Suppressor macrophage treated with lipopolysaccharide for 1 hour (primary cell): ENCODE results near the gene AGTRAP.

ENCODE experiments used
- DNase-seq, 3 donors: peaks; one replicate each; pipeline ENCODE4 v3.0.0-alpha.2; 2020 to 2022

The AGTRAP gene

DNA sequence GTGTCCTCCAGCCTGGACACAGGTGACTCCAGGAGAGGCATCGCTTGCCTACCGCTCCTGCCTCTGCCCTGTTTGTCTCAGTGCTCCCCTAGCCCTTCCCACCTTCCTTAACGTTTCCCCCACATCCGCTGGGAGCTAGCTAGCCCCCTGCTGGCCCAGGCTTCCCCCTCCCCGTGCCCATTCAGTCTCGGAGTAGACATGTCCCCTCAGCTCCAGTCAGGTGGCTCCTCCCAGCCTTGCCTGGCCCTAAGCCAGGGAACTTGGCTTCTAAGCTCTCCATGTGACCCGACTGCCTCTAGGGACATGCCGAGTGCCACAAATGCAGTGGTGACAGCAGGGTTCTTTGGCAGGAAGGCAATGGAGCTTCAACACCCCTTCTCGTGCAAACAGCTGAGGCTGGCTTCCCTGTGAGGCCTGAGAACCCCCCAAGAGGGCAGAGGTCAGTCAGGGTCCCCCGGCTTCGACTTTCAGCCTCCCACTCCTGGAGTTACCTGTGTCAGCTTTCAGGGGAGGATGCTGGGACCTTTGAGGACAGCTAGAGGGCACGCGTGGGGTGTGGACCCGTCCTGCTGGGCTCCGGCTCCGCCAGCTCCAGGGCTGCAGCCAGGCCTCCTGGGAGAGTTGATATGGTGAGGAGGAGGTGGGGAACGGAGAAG lies 28.2 kb upstream of the AGTRAP start:
- DNase-seq: peak in 1 of 3 donors; percentile 36

DNA sequence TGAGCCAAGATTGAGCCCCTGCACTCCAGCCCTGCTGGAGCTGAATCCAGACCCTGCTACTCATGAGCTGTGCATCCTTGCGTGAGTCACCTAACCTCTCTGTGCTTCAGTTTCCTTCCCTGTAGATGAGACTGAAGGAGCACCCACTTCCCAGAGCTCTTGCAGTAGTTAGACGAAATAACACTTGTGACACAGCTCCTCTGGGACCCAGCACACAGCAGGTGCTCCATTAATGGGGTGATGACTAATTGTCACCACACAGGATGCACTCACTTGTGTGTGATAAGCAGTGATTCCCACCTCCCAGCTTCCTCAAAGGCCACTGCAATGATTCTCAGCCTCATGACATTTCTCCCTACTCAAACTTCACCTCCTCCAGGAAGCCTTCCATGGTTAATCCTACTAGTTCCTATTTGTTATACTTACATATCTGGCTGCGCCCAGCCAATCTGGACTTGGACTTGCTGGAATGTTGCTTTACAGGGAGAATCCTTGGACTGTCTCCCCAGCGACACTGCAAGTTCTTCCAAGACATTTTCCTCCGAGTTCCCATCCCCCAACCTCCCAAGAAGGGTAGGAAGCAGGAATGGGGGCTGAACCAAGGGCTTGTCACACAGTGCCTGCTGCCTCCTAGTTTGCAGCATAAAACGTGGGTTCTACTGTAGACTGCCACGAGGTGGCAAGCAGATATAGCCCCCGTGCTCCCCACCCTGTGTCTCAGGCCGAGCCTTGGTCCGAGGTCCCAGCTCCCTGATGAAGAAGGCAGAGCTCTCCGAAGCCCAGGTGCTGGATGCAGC lies 27.2 kb upstream of the AGTRAP start:
- peak; percentile 71 to 77 (median 75) for DNase-seq

DNA sequence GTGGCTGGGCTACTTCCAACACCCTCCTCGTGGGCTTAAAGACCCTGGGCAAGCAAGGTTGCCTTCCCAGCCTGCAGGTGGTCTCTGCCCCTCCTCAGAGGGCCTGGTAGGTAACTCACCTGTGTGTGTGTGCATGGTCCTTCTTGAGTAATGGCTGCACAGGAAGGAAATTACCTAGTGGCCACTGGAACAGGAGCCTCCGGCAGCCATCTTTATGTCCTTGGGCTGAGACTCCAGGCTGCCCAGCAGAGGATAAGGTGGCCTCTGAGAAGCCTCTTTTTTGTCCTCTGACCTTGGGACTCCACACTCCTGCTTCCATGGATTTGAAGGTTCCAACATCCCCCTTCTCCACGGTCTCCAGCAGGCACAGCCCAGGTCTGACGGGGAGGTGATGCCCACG lies 24.4 kb upstream of the AGTRAP start:
- no peak for DNase-seq

- DNase-seq: no peak
Measured at GRCh38 chr1:11712285-11712684, 23.7 kb upstream of the AGTRAP start.

DNA sequence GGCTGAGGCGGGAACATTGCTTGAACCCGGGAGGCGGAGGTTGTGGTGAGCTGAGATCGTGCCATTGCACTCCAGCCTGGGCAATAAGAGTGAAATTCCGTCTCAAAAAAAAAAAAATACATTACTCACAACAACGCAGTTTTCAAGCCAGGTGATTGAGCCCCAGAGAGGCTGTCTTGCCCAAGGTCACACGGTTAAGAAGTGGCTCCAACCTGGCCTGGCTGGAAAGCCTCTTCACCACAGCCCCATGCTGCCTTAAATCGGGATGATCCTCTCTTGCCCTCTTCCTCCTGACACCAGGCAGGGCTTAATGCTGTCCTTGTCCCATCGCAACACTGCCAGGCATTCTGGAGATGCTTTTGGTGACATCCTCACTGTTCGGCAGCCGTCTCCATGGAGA lies 22.8 kb upstream of the AGTRAP start:
- no peak for DNase-seq

DNA sequence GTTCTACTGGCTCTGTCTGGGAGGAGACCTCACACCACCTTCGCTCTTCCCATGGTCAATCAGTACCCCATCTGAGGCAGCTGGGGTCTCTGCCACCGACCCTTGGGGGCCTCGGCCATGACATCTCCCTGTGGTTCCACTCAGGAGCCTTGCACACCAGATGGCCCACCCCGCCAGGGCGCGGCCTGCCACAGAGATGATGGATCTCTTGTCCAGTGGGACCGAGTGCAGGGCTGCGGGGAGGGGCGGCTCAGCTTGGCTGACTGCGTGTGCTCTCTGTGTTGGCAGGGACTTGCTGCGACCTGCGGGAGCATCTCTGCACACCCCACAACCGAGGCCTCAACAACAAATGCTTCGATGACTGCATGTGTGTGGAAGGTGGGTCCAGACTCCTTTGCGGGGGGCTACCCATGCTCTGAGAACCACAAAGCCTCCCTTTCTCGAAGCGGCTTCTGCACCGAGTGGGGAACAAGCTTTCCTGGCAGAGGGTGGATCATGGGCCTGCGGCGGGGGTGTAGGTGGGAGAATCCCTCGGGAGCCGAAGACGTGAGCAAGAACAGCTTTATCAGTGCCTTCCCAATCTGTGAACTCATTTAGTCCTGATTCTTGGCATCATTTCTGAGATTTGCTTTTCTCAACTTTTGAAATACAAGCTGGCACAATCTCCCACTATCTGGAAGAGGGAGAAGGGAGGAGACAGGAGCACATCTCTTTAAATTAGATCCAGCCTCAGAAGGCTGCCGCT lies 20.9 kb upstream of the AGTRAP start:
- no peak for DNase-seq

DNA sequence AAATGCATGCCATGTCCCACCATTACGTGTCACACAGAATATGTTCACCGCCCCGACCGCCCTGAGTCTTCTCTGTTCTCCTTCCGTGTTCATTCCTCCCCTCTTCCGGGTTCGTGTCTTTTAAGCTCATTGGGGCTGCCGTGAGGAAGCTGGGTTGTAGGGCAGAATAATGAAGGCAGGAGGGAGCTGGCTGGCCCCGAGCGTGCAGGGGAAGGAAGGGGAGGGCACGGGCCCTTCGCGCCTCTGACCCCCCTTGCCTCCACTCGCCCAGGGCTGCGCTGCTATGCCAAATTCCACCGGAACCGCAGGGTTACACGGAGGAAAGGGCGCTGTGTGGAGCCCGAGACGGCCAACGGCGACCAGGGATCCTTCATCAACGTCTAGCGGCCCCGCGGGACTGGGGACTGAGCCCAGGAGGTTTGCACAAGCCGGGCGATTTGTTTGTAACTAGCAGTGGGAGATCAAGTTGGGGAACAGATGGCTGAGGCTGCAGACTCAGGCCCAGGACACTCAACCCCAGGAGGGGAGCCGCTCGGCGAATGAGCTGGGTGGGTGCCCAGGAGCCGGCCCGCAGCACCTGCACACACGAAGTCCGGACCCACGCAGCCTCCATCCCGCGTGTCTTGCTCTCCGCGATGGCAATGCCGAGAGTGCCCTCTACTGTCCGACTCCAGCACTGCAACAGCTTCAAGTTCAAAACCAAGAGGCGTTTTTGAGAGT lies 16.5 kb upstream of the AGTRAP start:
- DNase-seq: peak; percentile 84 to 89 (median 89)

DNA sequence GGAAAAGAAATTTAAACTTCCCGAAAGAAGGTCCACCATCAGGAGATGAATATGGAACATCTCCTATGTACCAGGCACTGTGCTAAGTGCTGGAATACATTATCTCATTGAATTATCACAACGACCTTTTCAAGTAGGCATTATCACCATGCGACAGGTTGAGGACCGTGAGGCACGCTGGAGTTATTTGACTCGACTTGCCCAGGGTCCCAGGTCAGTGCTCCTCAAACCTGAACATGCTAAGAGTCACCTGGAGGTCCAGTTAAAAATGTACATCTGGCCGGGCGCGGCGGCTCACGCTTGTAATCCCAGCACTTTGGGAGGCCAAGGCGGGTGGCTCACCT lies 15.9 kb upstream of the AGTRAP start:
- no peak for DNase-seq

- DNase-seq: no peak
Measured at GRCh38 chr1:11720525-11720924, 15.4 kb upstream of the AGTRAP start.

DNA sequence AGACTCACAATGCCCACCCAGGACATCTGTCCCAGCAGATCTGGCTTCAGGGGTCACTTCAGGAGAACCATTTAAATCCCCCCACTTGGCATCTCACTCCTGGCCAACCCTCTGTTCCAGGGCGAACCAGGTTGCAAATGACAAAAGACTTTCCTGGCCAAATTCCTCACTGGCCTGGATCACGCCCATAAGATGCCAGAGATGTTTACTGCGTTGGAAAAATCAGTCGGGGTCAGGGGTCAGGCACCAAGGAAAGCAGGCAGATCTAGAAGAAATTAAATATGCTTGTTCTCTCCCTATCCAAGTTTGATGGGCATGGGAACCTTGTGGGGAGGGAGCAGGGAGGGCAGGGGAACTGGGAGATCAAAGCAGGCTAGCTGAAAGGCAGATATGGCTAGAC lies 14.6 kb upstream of the AGTRAP start:
- DNase-seq: no peak

- no peak for DNase-seq
Measured at GRCh38 chr1:11722538-11722937, 13.4 kb upstream of the AGTRAP start.

GRCh38 chr1:11725616-11726015 lies 10.3 kb upstream of the AGTRAP start:
- DNase-seq: peak; percentile 46 to 49 (median 46)

GRCh38 chr1:11727119-11727518 lies 8.8 kb upstream of the AGTRAP start:
- DNase-seq: no peak

- DNase-seq: no peak
Measured at GRCh38 chr1:11728126-11728806, 7.7 kb upstream of the AGTRAP start.

DNA sequence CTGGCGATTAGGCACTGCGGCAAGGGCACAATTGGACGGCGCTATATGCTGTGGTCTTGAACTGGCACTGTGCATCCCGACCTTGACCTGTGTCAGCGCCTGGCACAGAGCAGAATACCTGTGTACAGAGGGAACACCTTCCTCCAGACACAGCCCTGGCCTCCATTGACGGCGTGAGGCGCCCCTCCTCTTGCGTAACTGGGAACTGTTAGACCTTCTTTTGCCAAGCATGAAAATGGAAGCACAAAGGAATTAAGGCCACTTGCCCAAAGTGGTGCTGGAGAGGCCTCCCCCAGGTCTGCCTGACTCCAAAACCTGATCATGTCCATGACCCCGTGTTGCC lies 6.8 kb upstream of the AGTRAP start:
- DNase-seq: no peak

DNA sequence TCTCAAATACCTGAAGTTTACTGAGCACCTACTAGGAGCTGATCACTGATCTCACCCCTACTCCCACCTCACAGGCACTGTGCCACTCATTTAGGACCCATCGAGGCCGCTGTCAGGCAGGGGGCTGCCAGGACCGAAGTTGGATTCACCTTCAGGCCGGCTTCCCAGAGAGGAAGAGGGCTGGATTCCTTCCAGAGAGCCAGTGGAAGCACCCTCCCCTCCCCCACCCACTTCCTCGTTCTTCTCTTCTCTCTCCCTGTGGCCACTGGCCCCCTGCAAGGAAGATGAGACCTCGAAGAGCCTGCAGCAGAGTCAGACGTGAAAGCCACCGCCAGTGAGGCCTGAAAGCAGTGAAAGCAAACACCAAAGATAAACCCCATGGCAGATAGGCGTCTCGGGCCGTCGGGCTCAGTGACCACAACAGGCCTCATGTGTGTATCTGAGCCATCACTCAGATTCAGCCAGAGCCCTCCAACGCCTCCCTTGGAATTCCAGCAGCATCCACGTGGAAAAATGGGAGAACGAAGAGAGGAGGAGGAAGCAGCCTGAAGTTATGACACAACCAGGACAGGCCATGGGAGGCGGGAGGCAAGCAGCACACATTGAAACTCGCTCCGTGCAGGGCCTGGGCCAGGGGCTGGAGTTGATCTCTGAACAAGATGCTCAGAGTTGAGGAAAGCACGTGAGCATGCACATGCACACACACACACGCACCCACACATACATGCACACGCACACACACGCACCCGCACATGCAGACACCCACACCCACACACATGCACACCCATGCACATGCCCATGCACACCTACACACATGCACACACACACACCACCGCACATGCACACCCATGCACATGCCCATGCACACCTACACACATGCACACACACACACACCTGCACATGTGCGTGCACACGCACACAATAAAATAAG lies 6.2 kb upstream of the AGTRAP start:
- peak in 2 of 3 donors; percentile 20 to 52 for DNase-seq

DNA sequence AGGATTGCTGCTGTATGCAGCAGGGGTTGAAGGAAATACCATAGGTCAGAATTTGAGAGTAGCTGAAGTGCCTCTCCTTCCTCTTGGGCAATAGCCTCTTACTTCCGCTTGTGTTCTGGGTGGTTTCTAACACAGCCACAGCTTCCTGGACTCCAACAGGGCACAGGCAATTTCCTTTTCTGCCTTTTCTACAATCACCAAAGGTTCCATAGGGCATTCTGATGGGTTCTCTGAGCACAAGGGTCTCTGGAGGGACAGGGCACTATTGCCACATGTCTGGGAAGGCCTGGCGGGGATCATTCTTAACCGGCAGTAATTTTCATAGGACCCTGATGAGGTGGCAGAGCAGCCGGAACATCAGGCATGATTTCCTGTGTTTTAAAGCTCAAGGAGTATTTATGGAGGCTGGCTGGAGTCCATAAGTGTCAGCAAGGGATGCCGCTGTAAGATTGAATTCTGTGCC lies 5.5 kb upstream of the AGTRAP start:
- peak; percentile 82 to 91 (median 89) for DNase-seq

- DNase-seq: peak; percentile 60 to 84 (median 72)
Measured at GRCh38 chr1:11731691-11732283, 4.1 kb upstream of the AGTRAP start.

DNA sequence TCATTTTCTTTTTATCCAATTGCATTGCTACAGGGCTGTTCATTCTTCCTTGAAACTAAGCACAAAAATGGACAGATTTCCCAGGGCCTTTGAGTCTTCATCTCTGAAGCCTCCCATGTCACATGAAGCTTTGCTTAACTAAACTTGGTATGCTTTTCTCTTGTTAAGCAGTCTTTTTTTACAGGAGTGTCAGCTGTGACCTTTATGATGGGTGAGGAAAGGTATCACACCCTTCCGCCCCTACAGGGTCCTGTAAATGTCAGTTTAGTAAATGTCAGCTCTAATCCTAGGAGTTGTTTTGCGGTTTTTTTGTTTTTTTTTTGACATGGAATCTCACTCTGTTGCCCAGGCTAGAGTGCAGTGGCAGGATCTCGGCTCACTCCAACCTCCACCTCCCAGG lies 2.6 kb upstream of the AGTRAP start:
- no peak for DNase-seq

- no peak for DNase-seq
Measured at GRCh38 chr1:11735531-11735853, 444 bp upstream of the AGTRAP start.
